GM19324 (cell line): ENCODE measurements around the gene TMEM9.

Source experiments
- ATAC-seq: cut with Tn5 transposase; IDR thresholded peaks from one replicate; pipeline ENCODE4 v1.9.1; 2021; ENCODE audit warnings: mild to moderate bottlenecking, moderate library complexity; ENCODE audit not compliant: unreplicated experiment, low FRiP score

Gene TMEM9

DNA sequence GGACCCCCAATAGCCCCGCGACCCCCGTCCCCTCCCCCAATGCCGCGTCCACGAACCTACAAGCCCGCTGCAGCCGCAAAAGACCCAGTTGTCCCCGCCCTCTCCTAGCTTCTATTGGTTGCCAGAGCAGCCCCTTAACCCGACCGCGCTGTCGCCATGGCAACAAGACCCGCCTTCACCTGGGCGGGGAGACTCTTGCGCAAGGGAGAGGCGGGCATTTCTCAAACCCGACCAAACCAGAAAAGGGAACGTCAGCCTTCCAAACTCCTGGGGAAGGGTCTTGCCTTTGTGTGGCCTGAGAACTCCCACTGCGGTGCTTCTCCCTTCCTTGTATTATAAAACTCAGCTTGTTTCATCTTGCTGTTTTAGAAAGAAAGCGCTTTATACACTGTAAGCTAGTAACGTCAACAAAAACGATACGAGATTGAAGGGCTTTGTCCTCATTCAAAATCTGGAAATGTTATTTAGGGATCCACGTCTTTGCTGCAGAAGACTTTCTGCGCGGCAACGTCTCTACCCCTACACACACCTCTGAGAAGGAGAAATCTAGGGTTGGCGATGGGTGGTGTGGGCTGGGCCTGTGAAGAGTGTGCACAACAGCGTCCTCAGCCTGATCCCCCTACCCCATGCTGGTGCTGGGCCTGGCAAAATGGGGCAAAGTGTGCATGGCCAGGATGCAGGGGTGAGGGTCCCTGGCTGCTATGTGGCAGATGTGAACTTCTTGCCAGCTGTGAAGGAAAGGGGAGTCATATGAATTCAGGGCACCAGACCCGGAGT is at the start of gene TMEM9:
Gene TMEM9, minus strand, starts transcription at position 86 of the 777 bp plus-strand sequence. CDS start 551 bp downstream, outside the sequence.
- peak; percentile 96 for ATAC-seq

DNA sequence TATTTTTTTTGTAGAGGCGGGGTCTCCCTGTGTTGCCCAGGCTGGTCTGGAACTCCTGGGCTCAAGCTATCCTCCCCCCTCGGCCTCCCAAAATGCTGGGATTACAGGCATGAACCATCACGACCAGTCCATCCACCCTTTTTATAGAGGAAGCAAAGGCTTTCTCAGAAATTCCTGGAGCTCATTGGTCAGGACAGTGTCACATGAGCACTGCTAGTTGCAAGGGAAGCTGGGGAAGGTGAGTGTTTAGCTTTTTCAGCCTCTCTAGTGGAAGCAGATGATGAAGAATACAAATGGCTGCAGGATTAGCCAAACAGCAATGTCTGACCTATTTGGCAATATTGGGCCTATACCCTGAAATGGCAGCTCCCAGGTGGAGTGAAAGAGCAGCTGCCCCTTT is 44.3 kb upstream of the TMEM9 start:
- no peak for ATAC-seq

DNA sequence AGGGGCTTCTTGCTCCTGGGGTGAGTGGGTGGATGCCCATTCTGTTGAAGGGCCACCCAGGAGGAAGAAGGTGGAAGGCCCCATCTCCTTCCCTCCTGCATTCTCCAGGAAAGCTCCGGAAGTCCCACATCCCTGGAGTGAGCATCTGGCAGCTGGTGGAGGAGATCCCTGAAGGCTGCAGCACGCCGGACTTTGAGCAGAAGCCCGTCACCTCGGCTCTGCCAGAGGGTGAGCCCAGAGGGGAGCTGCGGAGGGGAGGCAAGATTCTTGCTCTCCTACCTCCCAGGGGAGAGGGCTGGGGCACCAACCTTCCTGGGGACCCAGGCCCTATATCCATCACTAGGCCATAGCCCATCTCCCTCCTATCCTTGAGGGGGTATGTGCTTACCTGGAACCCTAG is 39.8 kb upstream of the TMEM9 start:
- no peak for ATAC-seq

DNA sequence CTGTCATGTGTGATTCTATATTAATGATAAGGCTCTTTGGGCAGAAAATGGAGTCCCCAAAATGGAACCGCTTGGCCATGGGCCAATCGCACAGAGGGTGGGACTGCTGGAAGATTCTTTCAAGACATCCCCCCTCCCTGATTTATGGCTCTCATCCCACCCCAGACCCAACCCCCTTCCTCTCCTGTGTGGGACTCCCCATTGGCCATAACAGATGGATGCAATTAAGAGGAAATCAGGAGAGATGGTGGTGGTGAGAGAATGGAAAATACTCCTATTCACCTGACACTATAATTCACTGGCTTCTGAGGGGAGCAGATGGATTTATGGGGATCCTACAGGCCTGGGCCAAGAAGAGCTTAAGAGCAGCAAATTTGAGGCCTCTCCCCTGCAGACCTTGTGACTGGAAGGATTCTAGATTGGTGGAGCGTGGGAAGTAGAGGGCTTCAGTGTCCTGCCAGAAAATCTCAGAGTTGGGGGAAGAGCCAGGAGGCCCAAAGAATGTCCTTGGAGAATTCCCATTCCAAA is 38.1 kb upstream of the TMEM9 start:
- no peak for ATAC-seq

DNA sequence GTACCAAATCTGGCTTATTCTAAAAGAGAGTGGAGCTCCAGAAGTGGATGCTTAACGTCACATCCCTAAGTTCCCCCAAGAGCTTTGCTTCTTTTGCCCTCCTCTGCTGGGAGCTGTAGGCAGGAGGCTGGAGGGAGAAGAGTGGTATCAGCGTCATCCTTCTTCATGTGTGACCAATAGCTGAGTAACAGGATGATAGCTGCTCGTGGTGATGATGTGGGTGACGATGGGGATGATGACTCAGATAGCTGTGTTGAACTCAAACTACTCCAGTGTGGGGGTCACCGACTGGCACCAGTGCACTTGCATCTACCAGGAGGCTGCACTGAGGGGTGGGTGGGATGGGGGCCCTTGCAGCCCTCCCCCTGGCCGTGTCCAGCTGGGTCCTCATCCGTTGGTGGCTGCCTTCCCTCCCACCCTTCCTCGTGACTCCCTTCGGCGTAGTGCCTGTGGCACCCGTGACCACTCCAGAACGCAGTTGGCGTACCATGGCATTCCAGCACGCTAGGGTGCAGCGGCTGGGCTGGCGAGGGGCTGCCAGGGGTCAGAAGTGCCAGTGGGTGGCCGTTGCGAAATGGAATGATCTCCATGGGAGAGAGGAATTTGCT is 37.5 kb upstream of the TMEM9 start:
- no peak for ATAC-seq

DNA sequence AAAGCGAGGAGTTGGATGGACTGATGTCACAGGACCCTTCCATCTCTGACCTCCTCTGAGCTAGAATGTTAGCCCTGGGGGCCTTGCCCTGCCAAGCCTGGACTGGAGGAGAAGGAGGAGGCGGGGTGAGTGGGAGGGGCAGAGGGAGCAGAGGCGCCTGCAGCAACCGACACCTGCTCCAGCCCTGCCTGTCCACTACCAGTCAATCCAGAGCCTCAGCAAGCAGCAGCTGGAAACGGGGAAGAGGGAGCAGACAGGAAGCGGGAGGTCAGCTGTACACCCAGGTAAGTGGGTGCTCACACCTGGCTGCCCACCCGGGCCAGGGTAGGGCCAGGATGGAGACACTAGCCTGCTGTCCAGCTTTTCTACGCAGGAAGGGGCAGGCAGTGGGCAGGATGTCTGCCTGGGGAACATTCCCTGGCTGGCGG is 36.4 kb upstream of the TMEM9 start, which contains the start of gene IGFN1:
Gene IGFN1, plus strand, starts transcription at position 201 of the 428 bp plus-strand sequence. CDS start 2,470 bp downstream, outside the sequence.
- ATAC-seq: no peak

DNA sequence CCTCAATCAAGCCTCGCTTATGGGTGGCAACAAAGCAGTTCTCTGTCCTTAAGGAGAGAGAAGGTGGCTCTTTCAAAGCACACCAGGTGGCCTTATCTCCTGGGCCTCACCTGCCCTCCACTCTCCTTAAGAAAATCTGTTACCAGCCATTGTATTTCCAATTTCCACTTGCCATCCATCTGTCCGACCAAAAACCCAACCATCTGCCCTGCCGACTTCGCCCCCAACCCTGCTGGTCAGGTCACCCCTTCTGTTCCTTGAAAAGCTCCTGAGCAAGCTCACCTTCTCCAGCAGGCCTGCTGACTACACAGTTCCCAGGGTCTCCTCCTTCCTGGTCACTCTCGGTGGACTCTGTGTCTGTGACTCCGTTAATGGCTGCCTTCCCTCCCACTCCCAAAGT is 35.7 kb upstream of the TMEM9 start:
- ATAC-seq: no peak

DNA sequence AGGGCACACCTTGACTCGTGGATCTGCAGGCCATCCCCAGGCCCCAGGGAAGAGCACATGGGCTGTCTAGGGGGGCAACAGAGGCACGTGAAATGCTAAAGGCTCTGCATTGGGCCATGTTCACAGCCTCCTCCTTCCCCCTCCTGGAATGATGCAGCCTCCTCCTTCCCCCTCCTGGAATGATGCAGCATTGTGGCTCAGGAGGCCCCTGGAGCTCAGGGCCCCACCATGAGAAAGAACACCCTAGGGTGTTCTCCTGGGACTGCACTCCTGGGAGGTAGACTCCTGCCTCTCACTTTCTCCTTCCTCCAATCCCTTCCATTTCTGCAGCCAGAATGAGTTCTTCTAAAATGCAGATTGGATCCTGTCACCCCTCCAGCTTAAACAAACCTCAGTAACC is 34.8 kb upstream of the TMEM9 start:
- ATAC-seq: no peak

DNA sequence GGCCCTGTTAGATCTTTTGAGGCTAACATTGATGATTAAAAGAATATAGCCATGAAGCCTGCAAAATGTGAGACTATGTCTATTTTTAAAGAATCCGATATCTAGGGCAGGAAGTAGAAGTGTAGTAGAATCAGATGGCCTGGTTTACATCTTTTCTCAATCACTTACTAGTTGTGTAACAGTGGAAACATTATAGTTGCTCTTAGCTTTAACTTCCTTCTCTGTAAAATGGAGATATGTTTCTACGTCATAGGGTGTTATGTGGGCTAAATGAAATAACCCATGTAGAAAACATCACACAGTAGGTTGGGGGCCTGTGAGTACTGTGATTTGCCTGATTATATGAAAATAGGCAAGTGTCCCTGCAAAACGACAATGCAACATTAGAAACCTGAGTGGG is 31.9 kb upstream of the TMEM9 start:
- no peak for ATAC-seq

DNA sequence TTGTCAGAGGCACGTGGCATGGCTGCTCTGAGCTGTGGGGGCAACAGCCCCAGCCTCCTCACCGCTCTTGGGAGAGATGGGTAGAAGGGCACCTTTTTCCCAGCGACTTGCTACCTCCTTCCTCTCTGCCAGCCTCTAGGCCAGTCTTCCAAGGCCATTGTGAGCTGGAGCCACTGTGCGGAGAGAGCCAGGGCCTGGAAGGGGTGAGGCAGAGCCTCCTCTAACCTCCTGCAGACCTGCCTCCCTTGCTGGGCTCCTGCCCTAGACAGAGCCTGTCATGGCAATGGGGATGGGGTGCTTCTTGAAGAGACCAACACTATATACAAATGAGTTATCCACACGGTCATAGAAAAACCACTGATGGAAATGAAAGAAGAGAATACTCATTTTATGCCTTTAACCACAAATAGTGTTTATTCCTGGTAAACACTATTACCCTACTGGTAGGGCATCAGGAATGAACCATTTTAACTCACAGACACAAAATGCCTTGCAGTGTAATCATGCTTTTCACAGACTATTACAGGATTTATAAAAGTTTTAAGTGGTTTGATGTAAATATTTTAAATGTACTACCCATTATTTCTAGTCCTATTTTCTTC is 31.4 kb upstream of the TMEM9 start:
- ATAC-seq: no peak

DNA sequence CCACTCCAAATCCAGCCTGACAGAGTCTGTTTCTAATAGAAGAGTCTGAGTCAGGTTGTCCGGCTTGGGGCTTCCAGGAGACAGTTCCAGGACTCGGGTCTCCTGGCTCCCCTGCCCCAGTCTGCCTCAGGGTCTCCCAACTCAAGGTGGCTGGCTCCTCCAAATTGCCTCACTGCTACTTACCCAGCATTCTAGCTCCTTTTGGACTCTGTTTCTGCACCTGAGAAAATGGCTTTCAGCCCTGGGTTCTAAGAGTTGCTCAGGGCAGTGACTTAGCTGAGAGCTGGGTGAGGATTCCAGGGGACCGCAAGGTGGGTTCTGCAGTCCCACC is 30.8 kb upstream of the TMEM9 start:
- no peak for ATAC-seq

DNA sequence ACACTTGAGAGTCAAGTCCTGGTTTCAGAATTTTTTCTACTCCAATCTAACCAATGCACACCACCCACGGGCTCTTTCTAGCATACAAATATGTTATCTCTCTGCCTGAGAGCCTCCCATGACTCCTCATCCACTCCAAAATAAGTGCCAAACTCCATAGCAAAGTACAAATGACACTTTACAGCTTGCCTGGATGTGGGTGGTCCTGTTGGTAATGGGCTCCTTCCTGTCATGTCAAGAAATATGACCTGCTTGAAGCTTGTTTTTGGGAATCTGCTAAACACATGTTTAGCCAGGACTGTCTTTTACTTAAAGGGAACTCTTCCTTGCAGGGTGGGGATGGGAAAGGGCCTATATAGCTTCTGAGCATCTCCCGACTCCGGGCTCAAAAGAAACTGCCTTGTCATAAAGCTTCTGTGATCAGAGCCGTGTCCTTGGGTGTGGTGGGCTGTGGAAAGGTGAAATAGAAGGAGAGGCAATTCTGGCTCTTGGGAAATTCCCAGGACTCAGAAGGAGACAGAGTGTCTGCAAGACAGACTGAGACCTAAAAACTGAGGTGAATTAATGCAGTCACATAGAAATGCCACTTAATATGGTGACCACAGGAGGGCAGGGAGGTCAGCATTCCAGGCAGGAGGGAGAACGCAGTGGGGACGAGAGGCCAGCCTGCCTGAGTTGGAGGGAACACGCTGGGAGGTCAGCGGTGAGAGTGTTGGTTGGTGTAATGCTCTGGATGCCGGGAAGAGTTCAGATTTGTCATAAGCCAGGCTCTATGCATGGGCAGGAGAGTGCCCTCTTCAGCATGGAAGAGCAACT is 30.2 kb upstream of the TMEM9 start:
- ATAC-seq: no peak

DNA sequence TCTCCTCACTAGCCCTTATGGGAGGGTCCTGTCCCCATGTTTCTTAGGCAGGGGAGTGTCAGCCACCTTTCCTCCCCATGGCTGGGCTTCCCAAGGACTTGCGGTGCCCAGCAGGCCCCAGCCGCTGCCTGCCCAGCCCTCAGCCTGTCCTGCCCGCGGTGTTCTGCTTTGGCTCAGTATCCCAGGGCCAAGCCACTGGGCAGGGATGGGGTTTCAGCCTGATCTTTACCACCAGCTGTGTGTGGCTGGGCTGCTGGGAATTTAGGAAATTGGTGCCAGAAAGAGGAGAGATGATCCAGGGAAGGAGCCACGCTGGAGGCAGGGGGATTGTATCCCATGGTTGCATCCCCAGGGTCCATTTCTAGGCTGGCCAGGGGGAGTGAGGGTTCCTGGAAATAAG is 29.5 kb upstream of the TMEM9 start:
- ATAC-seq: no peak

DNA sequence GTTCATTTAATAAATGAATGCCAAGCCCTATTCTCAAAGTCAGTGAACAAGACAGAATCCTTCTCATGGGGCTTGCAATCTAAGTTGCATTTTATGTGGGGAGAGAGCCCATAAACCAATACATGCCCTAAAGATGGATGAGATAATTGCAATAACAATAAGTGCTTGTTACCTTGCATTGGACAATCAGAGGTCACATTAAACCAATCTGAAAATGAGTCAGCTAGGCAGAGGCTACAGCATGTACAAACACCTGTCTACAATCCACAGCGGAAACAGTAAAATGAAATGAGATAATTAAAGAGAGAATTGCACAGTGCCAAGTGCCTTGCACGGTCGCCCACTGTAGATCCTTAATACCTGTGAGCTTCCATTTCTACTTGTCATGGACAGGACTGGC is 28.9 kb upstream of the TMEM9 start:
- no peak for ATAC-seq

DNA sequence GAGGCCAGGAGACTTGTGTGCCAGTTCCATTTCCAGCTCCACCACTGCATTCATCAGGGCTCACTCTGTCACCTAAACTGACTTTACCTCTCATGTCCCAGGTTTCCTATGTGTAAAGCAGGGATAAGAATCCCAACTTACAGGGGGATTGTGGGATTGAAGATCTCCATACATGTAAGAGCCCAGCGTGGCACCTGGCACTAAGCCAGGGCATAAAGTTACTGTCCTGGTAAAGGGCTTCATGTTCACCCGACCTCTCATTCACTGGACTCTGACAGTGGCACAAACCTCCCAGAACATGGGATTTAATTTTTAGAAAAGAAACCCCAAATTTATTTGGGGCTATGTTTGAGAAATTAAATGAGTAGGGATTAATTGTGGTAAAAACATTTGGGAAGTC is 27.5 kb upstream of the TMEM9 start:
- no peak for ATAC-seq

DNA sequence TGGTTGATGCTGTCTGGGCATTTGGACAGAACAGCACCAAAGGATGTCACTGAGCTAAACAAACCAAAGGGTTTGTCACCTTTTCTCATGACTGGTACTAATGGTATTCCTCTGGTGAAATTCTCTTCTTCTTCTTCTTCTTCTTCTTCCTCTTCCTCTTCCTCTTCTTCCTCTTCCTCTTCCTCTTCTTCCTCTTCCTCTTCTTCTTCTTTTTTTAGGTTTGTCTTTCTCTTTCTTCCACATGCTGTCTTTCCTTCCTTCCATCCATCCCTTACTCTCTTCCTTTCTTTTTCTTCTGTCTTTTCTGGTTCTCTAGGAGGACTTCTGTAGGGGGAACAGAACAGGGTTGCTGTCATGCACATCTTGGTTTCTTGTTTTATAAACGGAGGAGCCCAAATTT is 27.0 kb upstream of the TMEM9 start:
- ATAC-seq: no peak

DNA sequence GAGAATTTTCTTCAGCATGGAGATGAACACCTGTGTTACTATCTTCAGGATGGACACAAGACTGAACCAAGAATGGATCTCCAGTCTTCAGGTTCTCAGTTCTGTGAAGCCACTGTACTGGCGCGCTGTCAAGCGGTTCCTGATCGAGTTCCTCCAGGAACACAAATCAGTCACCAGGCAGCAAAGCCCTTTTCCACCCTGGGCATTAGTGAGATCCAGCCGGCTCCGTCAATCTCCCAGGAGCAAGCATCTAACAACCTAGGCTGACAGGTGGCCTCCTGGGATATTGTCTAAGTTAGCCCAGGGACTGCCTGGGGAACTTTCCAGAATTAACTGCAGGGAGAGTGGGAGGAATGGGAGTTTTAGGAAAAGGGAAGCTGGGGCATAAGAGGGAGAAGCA is 26.6 kb upstream of the TMEM9 start:
- no peak for ATAC-seq

DNA sequence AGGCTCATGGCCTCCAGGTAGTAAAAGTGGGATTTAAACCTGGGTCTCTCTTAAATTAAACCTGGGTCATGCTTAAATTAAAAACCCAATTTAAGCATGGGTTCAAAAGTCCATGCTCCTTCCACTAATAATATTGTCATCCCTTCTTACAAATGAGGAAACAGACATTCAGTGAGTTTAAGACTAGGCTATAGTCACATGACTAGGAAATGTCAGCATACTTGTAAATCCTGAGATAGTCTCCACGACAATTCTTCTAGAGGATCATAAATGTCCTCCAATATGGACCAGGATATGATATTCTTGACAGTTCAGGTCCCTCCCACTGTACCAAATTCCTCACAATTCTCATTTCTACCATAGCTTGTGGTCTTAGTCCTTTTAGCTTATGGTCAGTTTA is 25.9 kb upstream of the TMEM9 start:
- no peak for ATAC-seq

DNA sequence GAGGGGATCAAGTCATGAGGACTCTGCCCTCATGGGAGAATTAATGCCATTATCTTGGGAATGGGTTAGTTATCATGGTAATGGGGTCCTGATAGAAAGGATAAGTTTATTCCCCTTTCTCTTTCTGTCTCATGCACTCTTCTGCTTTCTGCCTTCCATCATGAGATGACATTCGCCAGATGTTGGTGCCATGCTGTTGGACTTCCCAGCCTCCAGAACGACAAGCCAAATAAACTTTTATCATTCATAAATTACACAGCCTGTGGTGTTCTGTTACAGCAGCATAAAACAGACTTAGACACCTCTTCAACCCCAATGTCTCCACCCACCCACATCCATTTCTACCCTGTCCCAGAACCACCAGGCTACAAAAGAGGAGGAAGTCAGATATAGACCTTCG is 24.4 kb upstream of the TMEM9 start:
- no peak for ATAC-seq

DNA sequence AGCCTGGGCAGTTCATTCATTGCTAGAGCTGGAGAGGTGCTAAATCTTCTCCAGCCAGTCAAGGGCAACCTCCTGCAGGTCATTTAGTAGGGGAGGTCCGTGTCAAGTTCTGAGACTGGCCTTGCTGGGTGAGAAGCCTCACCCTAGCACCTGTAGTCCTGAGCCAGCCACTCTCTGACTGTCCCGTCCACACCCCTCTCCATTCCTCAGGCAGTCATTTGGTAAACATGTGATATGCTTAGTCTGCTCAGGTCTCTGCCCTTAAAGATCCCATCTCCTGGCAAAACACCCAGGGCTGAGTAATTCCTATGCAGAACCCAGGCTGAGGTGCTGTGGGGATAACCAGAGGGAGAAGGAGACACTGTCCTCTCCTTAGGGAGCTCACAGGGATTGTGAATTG is 22.7 kb upstream of the TMEM9 start:
- no peak for ATAC-seq
